HG03060 (cell line): ENCODE measurements around the gene RYR2.

Experiments
- ATAC-seq: cut with Tn5 transposase; IDR thresholded peaks from one replicate; pipeline ENCODE4 v1.9.1; 2021; ENCODE audit warnings: low read depth, moderate number of reproducible peaks; ENCODE audit not compliant: unreplicated experiment

Gene RYR2

GRCh38 chr1:237183963-237184540 is 142.1 kb downstream of the RYR2 start:
- no peak for ATAC-seq

- ATAC-seq: no peak
These were observed 144.7 kb downstream of the RYR2 start for GRCh38 chr1:237186675-237187074.

GRCh38 chr1:237187842-237188241 is 145.9 kb downstream of the RYR2 start:
- ATAC-seq: no peak

DNA sequence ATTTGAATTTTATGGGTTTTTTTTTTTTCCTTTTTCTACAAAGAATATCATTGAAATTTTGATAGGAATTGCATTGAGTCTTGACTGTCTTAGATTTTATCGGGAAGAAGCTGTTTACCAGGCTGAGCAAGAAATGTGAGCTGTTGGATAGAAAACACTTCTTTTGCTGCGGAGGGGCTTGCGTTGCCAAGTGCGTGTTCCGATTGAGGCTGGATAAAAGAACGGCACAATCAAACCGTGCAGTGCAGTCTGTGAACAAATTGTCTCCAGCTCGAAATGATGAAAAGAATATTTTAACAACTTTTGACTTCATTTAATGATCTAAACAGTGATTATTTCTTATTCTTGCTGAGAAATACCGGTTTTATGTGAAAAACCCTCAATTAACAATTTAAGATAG is 149.4 kb downstream of the RYR2 start:
- no peak for ATAC-seq

DNA sequence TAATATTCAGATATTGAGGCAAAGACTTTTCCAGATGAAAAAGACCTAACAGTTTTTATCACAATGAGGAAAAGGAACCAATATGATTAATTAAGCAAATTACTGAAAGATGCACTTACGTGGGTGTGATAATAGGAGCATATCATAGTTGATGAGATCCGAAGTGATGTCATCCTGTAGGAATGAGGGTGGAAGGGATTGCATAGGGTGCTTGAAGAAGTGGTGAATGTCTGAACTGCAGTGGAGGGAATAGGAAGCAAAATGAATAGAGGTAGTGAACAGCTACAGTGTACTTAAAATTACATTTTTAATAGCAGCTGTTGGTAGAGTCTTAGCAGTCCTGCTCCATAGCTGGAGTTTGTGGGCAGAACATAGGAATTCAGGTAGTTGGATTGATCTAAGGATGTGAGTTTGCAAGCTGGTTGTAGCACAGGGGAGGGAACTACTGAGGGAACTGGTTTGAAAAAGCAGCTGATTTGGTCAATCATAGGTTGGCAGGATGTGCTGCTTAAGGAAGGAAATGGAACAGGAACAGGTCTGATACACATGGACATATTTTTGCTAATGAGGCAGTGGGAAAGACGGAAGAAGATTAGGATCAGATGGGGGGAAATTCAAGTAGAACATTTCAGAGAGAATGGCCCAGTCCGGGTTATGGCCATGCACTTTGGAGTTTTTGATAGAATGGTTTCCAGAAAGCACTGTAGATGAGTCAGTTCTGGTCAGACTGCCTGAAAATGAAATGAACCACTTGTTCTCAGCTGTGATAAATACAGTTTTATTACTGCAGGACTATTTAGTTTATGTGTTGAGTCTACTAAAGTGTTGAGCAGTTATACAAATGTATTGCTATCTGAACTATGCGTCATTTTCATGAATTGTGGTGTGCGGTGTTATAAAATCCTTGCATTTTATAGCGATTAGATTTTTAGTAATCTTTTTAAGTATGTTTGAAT is 155.8 kb downstream of the RYR2 start:
- no peak for ATAC-seq

DNA sequence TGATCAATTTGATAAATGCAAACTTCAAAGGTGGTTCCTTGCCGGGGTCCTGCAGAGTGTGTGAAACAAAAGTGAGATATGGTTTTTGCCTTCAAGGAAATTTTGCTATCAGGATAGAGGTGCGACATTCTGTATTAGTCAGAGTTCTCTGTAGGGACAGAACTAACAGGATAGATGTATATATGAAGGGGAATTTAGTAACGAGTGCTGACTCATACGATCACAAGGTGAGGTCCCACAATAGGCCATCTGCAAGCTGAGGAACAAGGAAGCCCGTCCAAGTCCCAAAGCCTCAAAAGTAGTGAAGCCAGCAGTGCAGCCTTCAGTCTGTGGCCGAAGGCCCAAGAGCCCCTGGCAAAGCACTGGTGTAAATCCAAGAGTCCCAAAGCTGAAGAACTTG is 157.0 kb downstream of the RYR2 start:
- no peak for ATAC-seq

DNA sequence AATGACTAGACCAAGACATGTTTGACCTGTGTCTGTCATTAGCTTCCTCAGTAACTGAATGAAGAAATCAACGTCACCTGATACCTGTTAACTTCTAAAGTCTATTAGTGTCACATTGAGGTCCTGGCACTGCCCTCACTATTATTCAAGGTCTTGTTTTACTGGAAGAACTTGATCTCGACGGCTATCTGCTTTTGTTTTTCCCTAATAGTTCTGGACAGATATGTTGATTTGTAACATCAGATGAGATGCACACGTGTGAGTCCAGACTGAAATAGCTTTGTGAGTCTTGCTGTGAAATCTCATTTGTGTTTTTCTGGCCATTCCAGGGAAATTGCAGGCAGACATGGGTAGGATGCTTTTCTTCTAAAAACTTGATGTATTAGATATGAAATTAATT is 159.2 kb downstream of the RYR2 start:
- no peak for ATAC-seq

DNA sequence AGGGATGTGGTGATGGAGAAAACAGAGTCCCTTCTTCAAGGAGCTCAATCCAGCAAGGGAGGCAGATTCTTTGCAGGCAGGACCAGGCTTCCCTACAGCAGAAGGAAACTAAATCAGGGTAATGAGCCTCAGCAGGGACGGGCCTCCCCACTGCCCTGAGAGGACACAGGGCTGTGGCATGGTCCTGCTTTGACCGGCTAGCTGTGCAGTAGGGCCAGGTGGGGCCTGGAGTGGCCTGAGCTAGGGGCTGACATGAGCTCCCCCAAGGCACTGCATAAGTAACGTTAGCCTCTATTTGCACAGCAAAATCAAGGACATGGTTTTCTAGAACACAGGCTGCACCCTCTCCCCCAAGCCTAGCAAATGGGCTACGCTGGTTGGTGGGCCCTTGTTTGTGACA is 162.9 kb downstream of the RYR2 start:
- ATAC-seq: no peak

GRCh38 chr1:237205400-237206064 is 163.5 kb downstream of the RYR2 start:
- ATAC-seq: no peak

DNA sequence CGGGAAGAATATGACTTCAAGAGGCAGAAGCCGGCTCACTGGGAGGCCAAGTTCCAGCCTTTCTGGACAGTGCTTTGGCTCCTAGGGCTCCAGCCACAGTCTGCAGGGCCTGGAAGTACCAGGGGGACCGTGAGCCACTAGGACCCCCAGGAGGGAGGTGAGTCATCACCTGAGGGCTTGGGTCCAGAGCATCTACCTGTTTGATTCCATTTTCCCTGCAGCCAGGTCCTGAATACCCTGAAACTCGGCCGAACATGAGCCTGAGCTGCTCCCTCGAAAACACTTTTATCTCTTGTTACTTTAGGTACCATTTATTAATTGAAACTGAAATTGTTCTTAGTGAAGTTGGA is 164.1 kb downstream of the RYR2 start:
- no peak for ATAC-seq

DNA sequence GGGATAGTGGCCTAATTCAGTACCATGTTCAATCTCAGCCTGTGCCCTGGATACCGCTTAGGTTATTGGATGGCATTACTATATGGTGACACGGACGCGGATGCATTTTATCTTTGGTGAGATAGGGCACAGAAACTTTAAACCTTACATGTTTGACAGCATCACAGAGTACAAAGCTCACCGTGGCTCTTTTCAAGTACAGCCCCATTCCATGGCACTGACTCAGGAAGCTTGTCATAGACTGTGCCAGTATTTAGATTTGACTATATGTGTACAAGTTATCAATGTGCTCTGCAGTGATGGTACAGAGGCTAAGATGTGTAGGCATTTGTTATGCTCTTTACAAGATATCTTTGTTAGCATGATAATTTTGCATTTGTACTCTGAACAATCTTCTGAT is 169.0 kb downstream of the RYR2 start:
- ATAC-seq: no peak

DNA sequence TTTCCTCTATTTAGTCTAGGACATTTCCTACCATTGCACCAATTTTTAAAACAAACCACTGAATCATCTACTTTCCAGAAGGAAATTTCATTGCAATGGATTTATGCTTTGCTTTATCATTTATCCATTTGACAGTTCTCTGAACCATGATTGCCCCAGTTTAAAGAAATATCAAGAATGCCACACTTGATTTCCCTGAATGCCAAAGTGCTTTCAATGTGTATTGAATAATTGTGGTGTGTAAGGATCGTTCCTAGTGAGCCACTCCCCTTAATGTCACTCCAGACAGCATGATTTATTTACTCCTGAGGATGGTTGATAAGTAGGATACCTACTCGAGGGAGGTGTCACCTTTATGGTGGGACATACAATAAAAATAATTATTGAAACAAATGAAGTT is 169.6 kb downstream of the RYR2 start:
- ATAC-seq: no peak

DNA sequence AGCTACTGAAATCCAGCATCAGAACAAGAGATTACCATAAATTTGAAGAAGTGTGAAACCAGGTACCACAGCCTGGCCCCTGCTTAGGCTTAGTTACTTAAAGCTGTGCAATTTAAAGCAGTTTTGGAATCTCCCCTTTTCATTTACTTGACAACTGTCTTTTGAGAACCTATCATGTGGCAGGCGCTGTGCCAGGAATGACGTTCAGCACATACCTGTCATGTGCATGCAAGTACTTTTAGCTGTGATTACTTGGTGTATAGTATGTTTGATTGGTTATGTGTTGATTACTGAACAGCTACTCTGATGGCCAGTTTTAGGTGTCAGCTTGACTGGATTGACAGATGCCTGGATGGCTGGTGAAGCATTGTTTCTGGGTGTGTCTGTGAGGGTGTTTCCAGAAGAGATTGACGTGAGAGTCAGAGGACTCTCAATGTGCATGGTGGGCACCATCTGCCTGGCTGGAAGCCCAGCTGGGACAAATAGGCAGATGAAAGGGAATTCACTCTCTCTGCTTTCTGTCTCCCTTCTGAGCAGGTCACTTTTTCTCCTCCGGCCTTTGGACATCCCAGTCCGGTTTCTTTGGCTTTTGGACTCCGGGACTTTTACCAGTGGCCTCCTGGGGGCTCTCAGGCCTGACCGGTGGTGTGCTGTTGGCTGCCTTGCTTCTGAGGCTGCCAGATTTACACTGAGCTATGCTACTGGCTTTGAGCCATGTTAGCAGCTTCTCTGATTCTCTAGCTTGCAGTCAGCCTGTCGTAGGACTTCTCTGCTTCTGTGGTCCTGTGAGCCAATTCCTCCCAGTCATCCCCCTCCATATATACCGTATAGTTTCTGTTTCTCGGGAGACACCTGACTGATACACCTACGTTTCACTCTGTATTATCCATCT is 178.0 kb downstream of the RYR2 start:
- no peak for ATAC-seq

DNA sequence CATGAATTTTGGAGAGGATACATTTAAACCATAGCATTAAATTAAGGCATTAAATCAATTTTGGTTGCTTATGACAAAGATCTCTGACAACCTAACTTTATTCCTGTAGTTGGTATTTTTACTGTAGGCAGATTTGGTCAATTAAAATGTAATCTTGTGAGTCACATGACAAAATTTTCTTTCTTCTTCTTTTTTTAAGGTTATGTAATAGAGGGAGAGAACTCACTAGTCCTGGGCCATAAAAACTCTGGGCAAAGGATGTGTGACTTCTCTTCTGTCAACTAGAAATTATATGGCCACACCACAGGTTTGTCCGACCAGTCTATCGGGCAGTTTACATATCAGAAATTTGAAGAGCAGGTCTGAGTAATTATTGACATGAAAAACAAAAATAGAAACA is 181.4 kb downstream of the RYR2 start:
- no peak for ATAC-seq

- ATAC-seq: no peak
These were observed 184.4 kb downstream of the RYR2 start for GRCh38 chr1:237226177-237226944.

DNA sequence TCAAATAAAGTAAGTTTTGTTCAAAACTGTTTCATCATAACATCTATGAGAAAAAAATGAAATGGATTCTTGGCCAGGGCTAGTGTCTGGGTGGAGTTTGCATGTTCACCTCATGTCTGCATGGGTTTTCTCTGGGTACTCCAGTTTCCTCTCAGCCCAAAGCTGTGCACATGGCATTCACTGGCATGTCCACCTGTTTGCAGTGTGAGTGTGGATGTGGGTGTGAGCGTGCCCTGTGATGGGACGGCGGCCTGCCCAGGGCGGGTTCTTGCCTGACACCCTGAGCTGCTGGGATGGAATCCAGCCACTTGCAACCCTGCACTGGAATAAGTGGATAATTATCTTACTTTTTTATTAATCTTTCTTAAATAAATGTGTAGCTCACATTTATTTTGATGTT is 185.5 kb downstream of the RYR2 start:
- ATAC-seq: no peak

DNA sequence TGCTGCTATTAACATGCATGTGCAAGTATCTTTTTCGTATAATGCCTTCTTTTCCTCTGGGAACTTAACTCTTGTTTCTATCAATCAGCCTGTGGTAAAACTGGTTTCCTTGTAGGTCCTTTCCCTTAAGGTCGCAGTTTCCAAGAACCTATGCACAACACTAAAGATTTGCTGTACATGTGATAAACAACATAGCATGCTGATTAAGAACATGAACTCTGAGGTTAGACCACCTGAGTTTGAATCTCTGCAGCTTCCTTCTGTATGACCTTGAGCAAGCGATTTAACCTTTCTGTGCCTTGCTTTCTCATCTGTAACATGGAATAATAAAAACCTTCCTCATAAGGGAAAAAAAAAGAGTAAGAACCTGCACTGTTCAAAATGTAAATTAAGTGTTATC is 186.4 kb downstream of the RYR2 start:
- no peak for ATAC-seq

GRCh38 chr1:237229333-237229732 is 187.3 kb downstream of the RYR2 start:
- no peak for ATAC-seq

- no peak for ATAC-seq
These were observed 190.5 kb downstream of the RYR2 start for GRCh38 chr1:237232501-237232900.

DNA sequence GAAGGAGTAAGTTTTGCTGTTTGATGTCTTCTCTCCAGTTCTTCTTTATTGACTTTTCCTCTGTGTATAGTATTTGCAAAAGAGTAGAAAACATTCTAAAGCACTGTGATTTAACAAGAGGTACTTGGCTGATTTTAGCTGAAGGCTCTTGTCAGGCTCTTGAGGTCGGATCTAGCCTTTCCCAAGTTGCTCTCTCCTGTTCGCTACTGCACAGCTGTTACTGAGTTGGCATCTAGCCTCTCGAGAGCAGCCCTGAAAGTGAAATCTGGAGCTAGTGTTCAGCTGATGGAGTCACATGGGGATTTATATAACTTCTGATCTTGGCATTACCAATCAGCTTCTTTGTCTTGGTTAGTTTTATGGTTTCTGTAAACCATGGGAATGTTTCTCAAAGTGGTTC is 193.1 kb downstream of the RYR2 start:
- no peak for ATAC-seq
